Neutrophil (primary cell): Measurements from ENCODE around the gene TIMM10.

Experiments used
- H3K27ac ChIP-seq: fragments of 200-600 bp; sonication (generic); 2 replicates; pipeline ENCODE4 v1.5.1; 2016; ENCODE audit warnings: mild to moderate bottlenecking, moderate library complexity
- H3K27me3 ChIP-seq: fragments of 200-600 bp; sonication (generic); 2 replicates; pipeline ENCODE4 v1.6.0; 2016; ENCODE audit warnings: mild to moderate bottlenecking
- H3K36me3 ChIP-seq: fragments of 200-600 bp; sonication (generic); 2 replicates; pipeline ENCODE4 v1.5.1; 2017
- H3K4me1 ChIP-seq, 2 experiments: fragments of 200-600 bp in 1 of 2; sonication (generic) in 1 of 2; 1 replicate in 1 of 2; 2 replicates in 1 of 2; pipeline versions ENCODE4 v1.5.1 to v1.6.1; 2013 to 2016; ENCODE audit warnings: low read depth in 1 of 2, low read length in 1 of 2, mild to moderate bottlenecking in 1 of 2, moderate library complexity in 1 of 2; ENCODE audit not compliant: control insufficient read depth in 1 of 2, insufficient read depth in 1 of 2
- H3K4me3 ChIP-seq, 2 experiments: fragments of 200-600 bp in 1 of 2; sonication (generic) in 1 of 2; 1 replicate in 1 of 2; 2 replicates in 1 of 2; pipeline ENCODE4 v1.5.1; 2013 to 2016; ENCODE audit warnings: low read depth in 1 of 2, low read length in 1 of 2, mild to moderate bottlenecking in 1 of 2, moderate library complexity in 1 of 2
- H3K9me3 ChIP-seq: fragments of 200-600 bp; sonication (generic); 2 replicates; pipeline ENCODE4 v1.5.1; 2016
- TF ChIP-seq, protein P1 (sequence below): fragments of 200-600 bp; sonication (generic); IDR thresholded peaks from 2 replicates; pipeline ENCODE4 v1.5.1; 2016; ENCODE audit warnings: antibody characterized with exemption

TIMM10 gene

DNA sequence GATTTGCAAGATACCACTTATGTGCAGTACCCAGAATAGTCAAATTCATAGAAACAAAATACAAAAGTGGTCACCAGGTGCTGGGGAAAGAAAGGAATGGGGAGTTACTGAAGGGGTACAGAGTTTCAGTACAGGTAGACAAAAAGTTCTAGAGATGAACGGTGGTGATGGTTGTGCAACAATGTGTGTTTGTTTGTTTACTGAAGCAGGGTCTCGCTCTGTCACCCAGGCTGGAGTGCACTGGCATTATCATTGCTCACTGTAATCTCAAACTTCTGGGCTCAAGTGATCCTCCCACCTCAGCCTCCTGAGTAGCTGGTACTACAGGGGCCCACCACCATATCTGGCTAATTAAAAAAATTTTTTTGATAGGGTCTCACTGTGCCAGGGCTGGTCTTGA is 24.8 kb upstream of the TIMM10 start:
- peaks cover 98% of the 10 kb centered on the region for H3K36me3 ChIP-seq
- no peak overlapping the region for H3K4me3 ChIP-seq
- TF ChIP-seq, protein P1, sequence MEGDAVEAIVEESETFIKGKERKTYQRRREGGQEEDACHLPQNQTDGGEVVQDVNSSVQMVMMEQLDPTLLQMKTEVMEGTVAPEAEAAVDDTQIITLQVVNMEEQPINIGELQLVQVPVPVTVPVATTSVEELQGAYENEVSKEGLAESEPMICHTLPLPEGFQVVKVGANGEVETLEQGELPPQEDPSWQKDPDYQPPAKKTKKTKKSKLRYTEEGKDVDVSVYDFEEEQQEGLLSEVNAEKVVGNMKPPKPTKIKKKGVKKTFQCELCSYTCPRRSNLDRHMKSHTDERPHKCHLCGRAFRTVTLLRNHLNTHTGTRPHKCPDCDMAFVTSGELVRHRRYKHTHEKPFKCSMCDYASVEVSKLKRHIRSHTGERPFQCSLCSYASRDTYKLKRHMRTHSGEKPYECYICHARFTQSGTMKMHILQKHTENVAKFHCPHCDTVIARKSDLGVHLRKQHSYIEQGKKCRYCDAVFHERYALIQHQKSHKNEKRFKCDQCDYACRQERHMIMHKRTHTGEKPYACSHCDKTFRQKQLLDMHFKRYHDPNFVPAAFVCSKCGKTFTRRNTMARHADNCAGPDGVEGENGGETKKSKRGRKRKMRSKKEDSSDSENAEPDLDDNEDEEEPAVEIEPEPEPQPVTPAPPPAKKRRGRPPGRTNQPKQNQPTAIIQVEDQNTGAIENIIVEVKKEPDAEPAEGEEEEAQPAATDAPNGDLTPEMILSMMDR = no peak
- no peaks in the 10 kb centered on the region for H3K9me3 ChIP-seq
- no peak overlapping the region for H3K27ac ChIP-seq
- H3K27me3 ChIP-seq = no peaks in the 10 kb centered on the region
- H3K4me1 ChIP-seq = no peaks in the 10 kb centered on the region

DNA sequence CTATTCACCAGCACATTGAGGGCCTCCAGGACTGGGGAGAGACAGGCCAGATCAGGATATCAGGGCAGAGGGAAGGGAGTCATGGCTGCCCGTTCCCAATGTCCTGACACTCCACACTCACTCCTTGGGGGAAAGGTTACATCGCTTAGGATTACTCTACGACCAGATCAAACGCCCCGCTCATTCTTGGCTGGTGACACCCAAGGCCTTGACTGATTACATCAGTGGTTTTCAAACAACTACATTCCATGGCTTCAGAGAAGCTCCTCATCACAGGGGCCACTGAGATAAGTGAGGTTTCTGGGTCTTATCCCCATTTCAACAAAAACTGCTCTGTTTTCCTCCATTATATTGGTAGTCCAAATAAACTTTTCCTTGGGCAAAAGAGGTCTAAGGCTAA is 21.9 kb upstream of the TIMM10 start:
- Histone ChIP-seq H3K27ac (no peak overlapping the region), H3K4me3 (no peak overlapping the region), H3K9me3 (no peaks in the 10 kb centered on the region), H3K4me1 (no peaks in the 10 kb centered on the region), H3K36me3 (peaks cover 97% of the 10 kb centered on the region), H3K27me3 (no peaks in the 10 kb centered on the region)
- TF ChIP-seq, protein P1 = no peak

DNA sequence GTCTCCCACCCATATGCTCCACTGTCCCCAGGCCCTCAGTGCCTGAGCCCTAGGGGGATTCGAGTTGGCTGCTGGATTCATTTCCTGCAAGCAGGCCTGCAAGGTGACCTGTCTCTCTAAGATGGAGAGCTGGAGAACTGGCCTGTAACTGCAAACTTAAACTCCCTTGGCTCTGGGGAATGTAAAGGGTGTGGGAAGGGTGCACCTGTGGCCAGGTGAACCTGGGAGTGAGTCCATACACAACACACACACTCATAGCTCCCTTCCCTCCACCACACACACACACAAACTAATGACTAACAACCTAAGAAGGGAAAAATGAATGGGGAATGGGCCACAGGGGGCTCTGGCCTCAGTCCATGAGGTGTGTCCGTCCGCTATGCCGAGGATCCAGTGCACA is 21.4 kb upstream of the TIMM10 start:
- Histone ChIP-seq H3K36me3 (peaks cover 97% of the 10 kb centered on the region), H3K4me1 (no peaks in the 10 kb centered on the region), H3K27ac (no peak overlapping the region), H3K4me3 (no peak overlapping the region), H3K27me3 (no peaks in the 10 kb centered on the region), H3K9me3 (no peaks in the 10 kb centered on the region)
- TF ChIP-seq, protein P1 = no peak

DNA sequence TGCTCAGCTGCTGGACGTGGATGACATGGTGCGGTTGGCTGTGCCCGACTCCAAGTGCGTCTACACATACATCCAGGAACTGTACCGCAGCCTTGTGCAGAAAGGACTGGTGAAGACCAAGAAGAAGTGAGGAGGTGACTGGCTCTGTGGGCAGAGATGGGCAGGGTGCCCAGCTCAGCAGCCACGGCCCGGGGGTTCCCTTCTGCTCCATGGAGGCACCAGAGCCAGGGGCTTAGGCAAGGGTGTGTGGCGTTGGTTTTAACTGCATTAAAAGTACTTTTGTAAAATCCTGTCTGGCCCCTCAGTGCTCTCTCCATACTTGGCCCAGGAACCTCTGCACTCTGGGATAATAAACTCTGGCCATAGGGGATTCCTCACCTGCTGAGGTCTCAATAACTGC is 19.4 kb upstream of the TIMM10 start:
- Histone ChIP-seq H3K4me3 (no peak overlapping the region), H3K27me3 (no peaks in the 10 kb centered on the region), H3K36me3 (peaks cover 89% of the 10 kb centered on the region), H3K9me3 (no peaks in the 10 kb centered on the region), H3K4me1 (no peaks in the 10 kb centered on the region), H3K27ac (no peak overlapping the region)
- TF ChIP-seq, protein P1 = no peak

DNA sequence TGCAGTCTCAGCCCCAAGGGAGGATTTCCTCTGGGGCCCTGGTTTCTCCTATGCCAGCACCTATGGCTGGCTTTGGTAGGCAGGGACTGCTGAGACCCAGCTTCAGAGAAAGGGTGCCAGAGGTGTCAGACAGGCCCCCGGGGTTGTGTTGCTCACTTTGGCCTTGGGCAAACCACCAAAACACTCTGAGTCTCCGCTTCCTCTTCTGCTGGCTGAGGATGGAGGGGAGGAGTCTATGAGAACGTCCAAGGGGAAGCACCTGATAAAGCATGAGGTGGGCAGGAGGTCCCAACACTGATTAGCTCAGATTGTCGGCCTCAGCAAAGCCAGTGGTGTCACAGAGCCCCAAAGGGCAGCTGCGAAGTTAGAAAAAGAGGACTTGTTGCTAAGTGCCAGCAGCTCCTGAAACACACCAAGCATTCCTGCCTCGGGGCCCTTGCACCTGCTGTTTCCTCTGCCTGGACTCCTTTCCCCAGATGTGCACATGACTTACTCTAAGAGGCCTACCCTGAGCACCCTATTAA is 17.4 kb upstream of the TIMM10 start:
- TF ChIP-seq, protein P1 = no peak
- Histone ChIP-seq H3K9me3 (no peaks in the 10 kb centered on the region), H3K36me3 (peaks cover 68% of the 10 kb centered on the region), H3K4me1 (no peaks in the 10 kb centered on the region), H3K27ac (no peak overlapping the region), H3K27me3 (no peaks in the 10 kb centered on the region), H3K4me3 (no peak overlapping the region)
